ENCODE results near the gene RPL10A.
"Not testable (repeated sequence)": the region's sequence is repeated elsewhere in the genome, so short reads cannot be mapped to it uniquely, and the experiment has no call there.

GRCh38 chr6:35438378-35439065 is 29.7 kb upstream of the RPL10A start:
- TF ChIP-seq EZH2 (IDR thresholded peaks at IDR 0.05; ENCODE audit: borderline replicate concordance, low read depth, low read length, severe bottlenecking); CTCF (IDR thresholded peaks at IDR 0.05; ENCODE audit: borderline replicate concordance, extremely low read depth, low read length, poor library complexity, severe bottlenecking): not testable (repeated sequence)
